Glomerular visceral epithelial cell (primary cell): ENCODE results near the gene COL4A2.
"Not testable (repeated sequence)": the region's sequence is repeated elsewhere in the genome, so short reads cannot be mapped to it uniquely, and the experiment has no call there.

Experiments used
- DNase-seq: peaks from one replicate; pipeline ENCODE4 v3.0.0-alpha.2; 2016; ENCODE audit errors: extremely low spot score

Gene COL4A2

DNA sequence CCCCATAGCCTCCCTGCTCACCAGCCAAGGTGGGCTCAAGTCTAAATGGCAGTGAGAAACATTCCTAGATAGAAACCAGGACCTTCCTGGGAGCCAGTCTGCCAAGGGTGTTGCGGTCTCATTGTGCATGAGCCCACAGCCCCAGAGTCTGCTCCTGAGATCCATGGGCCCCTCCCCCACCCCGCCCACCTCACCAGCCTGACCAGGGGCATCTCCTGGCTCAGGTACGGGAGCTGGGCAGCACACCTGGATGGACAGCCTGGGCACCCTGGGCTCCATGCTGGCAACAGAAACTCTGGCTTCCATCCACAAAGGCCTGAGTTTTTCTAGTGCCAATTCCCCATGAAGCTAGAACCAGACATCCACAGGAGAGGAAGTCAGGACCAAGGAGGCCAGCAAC is 188.8 kb downstream of the COL4A2 start:
- no peak for DNase-seq

DNA sequence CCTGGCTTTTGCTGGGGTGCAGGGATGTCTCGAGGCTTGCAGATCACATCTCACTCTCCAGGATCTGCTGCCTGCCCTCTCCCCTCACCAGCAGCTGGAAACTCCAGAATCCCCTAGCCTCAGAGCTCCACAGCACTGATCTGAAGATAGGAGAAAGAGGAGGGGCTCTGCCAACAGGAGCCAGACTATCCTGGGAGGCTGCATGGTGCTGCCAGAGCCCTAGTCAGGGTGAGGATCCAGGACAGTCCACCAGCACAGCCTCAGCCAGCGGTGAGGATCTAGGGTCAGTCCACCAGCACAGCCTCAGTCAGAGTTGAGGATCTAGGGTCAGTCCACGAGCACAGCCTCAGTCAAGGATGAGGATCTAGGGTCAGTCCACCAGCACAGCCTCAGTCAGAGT is 189.2 kb downstream of the COL4A2 start:
- DNase-seq: no peak

DNA sequence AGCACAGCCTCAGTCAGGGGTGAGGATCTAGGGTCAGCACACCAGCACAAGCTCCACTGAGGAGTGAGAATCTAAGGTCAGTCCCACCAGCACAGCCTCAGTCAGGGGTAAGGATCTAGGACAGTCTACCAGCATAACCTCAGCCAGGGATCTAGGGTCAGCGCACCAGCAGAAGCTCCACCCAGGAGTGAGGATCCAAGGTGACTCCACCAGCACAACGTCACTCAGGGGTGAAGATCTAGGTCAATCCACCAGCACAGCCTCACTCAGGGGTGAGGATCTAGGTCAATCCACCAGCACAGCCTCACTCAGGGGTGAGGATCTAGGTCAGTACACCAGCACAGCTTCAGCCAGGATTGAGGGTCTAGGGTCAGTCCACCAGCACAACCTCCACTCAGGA is 189.9 kb downstream of the COL4A2 start:
- no peak for DNase-seq

DNA sequence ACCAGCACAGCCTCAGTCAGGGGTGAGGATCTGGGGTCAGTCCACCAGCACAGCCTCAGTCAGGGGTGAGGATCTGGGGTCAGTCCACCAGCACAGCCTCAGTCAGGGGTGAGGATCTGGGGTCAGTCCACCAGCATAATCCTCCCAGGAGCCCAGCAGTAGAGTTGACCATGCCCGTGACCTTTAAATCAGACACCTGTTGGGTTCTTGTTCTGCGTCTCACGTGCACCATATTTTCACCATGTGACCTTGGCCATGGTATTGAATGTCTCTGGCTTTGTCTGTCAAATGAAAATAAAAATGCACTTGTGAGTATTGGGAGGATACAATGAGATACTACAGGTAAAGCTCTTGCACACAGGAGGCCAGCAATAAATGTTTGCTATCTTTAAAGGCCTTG is 190.8 kb downstream of the COL4A2 start:
- DNase-seq: not testable (repeated sequence)

DNA sequence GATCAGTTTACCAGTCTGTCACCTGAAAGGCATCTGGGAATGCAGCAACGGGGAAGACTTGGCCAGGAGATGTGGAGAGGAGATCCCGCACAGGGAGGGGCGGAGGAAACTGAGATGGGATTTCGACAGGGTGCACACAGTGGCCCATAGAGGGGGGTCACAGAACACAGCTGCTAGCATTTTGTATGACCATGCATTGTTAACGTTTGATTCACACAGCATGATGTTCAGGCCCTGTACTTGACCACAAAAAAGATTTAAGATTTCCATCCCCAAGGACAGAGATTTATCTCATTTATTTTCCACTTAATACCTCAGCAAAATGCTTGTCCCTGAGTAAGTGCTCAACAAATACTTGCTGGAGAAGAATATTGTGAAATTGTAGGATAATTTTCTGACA is 191.2 kb downstream of the COL4A2 start:
- no peak for DNase-seq

DNA sequence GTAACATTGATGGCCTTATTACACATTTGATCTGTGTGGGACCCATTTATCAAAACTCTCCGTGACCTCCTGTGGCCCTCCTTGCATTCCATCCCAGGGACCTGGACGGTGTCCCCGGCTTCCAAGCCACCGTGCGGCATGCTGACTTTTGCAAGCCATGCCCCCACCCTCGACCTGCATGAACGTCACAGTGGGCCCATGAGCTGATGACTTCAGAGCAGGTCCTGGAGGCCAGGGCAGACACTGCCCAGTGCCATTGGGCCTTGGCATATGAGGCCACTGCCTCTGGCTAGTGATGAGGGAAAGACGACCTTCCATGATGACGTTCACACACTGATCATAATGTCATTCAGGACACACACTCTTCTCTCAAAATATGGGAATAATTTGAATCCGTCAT is 191.7 kb downstream of the COL4A2 start:
- DNase-seq: no peak

DNA sequence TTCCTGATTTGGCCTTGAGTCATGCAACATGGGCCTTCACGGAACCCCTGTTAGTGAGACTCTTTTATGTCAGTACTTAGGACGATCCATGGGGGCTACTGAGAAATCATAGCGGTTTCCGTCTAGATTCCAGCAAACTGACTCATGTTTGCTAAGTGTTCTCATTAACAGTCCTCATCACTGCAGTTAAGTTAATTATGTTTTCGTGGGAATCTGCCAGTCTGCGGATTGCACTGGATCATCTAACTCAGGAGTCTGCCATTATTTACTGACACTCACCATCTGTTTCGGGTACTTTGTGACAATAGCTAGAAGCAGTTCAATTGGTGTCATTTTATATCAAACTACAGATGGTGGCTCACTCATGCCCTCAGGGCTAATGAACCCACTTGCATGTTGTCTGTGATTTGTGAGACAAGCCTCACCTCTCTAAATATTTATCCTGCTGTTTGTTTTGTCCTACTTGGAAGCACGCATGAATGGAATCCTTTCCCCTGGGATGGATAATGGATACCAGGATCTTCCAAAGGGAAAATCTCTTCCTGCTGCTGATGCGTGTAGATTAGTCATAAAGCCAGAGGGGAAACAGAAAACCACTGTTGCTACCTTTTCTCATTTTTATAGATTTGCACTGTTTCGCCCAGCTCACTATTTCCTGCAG is 192.7 kb downstream of the COL4A2 start:
- DNase-seq: peak; percentile 23

DNA sequence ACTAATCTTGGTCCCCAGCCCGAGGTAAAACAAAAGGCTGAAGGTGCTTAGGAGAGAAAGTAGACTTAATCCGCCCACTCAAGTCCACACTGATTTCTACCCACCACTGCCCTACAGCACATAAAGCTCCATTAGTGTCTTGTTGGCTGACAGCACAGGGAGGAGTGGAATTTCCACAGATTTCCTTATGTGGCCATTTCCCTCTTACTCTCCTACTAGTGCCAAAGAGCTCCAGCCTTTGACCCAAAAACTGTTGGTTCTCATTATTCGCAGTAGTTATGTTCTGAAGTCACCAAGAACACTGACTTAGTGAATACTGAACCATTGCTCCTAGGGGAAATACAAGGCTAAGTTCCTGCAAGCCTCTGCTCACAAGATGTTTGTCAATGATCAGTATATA is 193.3 kb downstream of the COL4A2 start:
- no peak for DNase-seq

DNA sequence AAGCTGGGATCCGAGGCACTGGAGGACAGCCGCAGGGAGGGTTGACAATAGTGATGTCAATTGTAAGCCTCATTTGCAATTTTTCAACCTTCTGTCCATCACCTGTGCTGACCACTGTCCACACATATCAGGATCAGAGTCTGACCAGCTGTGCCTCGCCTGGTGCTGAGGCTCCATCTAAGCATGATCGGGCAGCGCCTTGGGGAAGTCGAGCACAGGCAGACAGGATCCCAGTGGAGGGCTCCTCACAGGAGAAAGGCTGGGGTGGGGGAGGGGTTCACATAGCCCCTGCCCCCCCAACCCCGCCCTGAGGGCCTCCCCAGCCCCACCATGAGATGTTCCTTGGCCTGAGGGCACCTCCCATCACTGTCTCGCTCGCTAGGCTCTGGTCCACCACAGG is 194.1 kb downstream of the COL4A2 start:
- DNase-seq: no peak

DNA sequence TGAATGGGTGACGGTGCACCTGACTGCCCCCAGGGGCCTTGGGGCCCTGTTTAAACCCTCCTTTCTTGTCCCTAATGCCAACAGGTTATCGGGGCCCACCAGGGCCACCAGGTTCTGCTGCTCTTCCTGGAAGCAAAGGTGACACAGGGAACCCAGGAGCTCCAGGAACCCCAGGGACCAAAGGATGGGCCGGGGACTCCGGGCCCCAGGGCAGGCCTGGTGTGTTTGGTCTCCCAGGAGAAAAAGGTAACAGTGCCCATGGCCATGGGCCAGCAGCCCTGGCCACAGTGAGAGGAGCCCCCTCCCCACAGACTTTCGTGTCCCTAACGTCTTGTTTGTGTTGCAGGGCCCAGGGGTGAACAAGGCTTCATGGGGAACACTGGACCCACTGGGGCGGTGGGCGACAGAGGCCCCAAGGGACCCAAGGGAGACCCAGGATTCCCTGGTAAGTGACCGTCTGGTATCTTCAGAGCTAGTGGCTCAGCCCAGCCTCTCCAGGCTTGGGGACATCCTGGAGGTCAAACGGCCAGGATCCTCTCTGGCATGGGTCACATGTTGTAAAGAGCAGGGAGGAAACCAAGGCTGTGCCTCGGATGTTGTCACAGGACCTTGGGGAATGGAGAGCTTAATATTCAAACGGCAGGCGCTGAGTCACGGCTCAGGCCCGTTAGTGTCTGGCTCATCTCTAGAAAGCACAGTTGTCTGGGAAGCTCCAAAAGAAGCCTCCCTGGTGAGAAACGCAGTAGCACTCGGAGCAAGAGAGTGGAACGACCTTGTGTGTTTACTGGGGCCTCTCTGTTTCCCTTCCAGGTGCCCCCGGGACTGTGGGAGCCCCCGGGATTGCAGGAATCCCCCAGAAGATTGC is 196.2 kb downstream of the COL4A2 start:
- DNase-seq: no peak

DNA sequence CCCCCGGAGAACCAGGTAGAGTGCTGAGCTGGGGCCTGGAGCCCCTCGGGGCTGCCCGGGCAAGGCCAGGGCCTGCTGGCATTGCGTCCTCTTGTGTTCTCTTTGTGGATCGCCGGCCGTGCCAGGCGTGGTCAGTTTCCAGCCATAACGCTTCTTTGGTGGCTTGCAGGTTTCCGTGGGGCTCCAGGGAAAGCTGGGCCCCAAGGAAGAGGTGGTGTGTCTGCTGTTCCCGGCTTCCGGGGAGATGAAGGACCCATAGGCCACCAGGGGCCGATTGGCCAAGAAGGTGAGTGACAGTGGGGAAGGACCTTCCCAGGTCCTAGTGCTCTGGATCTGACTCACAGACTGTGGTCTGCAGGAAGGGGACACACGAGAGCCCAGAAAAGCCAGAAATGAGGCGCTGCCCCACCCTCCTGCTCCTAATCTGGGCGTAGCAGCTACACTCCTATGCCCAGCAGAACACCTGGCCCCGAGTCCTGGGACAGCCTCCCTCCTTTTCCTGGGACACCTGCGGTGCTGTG is 197.0 kb downstream of the COL4A2 start:
- DNase-seq: no peak

DNA sequence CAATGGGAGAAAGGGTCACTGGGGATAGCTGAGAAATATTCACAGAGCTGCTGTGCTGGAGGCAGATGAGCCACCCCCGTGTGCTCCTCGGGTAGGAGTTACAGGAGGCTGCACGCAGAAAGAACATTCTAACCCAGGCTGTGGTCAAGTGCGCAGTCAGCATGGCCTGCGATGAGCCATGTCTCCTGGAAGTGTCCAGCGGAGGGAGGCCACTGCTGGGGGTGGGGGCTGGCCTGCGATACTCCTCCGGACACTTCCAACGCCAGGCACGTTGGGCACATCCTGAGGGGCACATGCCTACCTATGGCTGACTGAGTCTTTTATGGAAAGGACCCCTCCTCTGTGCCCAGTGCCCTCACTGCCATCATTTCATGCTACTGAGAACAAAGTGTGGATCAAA is 198.5 kb downstream of the COL4A2 start:
- no peak for DNase-seq

DNA sequence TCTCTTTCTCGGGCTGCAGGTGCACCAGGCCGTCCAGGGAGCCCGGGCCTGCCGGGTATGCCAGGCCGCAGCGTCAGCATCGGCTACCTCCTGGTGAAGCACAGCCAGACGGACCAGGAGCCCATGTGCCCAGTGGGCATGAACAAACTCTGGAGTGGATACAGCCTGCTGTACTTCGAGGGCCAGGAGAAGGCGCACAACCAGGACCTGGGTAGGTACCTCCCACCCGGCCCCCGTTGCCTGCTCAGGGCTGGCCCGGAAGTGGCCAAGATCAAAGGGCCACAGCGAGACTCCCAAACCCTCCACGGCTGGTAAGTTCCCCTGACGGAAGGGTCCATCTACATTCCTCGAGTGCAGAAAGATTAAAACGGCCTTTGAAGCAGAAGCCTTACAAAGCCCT is 199.3 kb downstream of the COL4A2 start:
- no peak for DNase-seq

DNA sequence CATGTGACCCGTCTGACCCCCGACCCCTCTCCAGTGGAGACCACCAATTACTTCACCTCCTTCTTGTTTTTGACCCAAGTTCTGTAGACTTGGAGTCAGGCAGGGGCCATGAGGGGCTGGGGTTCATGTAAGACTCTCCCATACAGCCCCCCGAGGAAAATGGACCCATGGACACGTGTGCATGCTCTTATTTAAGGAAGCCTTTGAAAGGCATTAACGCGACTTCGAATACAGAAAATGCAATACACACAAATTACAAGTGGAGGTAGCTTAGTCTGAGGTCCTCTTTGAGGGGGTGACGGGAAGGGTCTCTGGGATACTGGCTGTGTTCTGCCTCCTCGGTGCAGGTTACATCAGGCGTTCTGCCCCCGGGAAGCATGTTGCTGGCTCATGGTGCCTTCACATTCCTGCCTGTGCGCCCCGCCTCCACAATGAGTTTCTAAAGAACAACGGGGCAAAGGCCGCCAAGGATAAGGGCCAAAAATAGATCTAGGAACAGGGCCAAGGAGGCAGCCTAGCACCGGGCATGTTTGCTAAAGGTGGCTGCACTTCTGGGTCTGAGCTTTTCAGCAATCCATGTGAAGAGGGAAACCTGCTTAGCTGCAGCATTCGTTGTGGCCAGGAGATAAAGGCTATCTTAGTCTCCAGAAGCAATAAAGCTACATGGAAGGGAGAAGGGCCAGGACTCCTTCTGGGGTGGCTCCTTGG is 199.9 kb downstream of the COL4A2 start:
- DNase-seq: no peak

DNA sequence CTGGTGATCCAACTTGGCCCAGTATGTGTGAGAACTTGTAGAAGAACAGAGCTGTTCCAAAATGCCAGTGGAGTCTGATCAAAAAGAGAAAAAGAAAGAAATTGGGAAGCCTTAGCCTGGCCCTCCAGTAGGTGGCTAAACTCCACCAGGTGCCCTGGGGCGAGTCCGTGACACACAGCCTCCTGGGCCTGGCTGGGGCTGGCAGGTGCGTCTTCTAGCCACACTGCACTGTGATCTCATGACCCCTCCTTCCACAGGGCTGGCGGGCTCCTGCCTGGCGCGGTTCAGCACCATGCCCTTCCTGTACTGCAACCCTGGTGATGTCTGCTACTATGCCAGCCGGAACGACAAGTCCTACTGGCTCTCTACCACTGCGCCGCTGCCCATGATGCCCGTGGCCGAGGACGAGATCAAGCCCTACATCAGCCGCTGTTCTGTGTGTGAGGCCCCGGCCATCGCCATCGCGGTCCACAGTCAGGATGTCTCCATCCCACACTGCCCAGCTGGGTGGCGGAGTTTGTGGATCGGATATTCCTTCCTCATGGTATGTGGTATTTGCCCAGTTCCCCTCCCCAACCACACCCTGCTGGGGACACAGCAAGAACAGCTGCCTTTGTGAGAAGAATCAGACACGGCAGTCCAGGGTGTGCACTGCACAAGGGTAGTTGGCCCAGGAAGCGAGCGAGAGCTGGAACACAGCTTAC is 200.7 kb downstream of the COL4A2 start:
- DNase-seq: no peak

DNA sequence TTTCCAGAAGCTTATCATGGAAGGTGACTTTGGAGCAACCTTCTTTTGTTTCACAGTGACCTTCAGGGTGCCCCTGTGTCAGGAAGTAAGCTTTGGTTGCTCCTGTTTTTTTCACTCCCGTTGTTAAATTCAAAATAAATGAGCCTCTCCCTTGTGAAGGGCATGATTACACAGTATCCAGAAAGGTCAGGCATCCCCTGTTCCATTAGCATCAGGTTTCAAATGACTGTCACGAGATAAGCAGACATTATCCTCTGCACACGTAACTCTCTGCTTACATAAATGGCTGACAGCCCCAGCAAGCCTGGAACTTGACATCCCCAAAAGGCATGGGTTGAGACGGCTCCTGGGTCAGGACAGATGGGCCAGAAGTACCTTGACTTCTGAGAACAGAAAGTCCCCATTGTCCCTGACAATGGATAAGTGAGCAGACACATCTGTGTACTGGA is 202.4 kb downstream of the COL4A2 start:
- DNase-seq: no peak

DNA sequence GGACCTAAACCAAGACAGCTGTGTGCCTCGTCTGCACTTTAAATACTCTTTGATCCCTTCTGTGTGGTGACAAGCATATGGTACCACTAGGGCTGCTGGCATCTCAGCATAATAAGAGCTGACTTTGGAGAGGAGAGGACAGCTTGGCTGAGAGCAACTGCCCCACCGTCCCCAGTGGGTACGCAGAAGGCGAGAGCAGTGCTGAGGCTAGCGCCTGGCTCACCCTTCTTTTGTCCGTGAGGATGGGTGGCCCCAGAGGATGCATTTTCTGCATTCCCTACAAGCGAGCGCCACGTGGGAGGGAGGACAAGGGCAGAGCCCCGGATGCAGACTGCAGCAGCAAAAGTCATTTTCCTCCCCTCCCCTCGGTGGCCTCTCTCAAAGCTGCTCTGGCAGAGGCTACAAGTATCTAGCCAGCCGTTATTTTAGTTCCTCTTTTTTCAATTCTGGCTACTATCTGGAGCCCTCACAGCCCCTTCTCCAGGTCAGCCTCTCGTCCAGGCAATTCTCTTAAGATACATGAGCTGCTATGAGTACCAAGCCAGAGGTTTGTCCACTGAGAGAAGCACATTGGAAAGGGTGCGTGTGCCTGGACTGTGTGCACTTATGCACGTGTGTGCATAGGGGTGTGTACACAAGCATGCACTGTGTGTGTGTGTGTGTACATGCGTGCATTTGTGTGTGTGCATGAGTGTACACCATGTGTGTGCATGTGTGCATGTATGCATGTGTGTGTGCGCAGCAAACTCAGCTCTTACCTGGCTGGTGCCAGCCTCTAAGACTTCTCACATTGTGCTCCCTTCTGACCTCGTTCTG is 203.1 kb downstream of the COL4A2 start:
- no peak for DNase-seq

DNA sequence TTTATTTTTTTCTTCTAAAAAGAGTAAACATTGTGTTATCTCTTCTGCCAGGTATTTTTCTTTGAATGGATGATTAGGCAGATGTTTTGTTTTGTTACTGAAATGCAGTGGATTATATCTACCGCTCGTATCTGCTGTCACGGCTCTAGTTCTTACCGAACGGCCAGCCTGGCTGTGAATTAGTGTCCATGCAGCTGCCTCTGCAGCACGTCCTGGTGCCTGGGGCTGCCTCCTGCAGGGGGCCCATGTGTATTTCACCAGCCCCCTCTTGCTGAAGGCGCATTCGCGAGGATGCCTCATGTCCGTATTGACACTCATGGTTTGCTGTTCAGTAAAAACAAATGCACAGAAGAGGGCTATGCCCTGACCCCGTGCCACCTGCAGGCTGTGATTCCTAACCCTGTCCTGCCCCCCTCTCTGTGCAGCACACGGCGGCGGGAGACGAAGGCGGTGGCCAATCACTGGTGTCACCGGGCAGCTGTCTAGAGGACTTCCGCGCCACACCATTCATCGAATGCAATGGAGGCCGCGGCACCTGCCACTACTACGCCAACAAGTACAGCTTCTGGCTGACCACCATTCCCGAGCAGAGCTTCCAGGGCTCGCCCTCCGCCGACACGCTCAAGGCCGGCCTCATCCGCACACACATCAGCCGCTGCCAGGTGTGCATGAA is 204.6 kb downstream of the COL4A2 start:
- no peak for DNase-seq

DNA sequence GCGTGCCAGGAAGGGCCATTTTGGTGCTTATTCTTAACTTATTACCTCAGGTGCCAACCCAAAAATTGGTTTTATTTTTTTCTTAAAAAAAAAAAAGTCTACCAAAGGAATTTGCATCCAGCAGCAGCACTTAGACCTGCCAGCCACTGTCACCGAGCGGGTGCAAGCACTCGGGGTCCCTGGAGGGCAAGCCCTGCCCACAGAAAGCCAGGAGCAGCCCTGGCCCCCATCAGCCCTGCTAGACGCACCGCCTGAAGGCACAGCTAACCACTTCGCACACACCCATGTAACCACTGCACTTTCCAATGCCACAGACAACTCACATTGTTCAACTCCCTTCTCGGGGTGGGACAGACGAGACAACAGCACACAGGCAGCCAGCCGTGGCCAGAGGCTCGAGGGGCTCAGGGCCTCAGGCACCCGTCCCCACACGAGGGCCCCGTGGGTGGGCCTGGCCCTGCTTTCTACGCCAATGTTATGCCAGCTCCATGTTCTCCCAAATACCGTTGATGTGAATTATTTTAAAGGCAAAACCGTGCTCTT is 205.2 kb downstream of the COL4A2 start:
- DNase-seq: no peak

DNA sequence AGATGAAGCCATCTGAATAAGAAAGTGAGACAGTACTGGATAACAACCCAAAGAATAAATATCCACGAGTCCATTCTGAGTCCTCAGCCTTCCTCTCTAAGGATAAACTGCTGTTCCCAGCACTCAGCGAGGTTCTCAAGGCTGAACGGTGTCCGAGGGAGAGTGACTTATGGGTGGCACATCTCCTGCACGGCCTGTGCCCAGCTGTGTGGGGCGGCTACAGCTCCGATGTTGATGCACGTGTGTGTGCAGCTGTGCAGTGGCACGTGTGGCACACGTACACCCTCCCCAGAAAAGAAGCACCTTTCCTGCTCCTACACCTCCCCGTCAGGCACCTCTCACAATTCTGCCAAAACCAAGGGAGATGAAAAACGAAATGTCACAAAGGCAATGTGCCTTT is 209.4 kb downstream of the COL4A2 start:
- DNase-seq: no peak
